CD4-positive, alpha-beta T cell treated with Interleukin-17A for 1 hour (primary cell): ENCODE data around the gene MYO7B.

Experiments
- DNase-seq: peaks from one replicate; pipeline ENCODE4 v3.0.0-alpha.2; 2020

MYO7B gene

GRCh38 chr2:127611076-127611925 lies 75.8 kb downstream of the MYO7B start:
- no peak for DNase-seq

DNA sequence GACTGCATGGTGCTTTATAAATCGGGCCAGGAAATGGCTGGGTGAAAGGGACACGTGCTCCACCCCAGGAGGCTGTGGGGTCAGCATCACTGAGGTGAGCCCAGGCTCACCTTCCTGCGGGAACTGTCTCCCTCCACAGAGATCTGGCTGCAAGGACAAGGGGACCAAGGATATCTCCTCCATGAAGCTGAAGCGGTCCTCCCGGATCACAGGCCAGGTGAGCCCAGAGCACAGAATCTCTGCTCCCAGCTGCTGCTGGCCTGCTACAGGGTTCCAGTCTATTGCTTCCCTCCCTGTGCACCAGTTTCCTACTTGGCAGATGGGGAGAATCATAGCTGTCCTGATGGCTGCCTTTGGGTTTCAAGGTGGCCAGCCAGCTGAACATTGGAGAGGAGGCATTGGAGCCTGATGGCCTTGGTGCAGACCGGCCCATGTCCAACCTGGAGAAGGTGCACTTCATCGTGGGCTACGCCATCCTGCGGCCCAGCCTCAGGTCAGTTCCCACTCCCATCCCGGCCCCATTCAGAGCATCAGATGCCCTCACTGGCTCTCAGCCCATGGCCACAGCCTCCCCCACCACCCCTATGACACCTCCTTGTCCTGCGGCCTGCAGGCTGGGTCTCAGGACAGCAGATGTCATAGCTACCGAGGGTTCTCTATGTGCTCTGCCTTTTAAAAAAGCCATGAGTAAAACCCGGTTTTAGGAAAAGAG lies 76.8 kb downstream of the MYO7B start:
- no peak for DNase-seq

- no peak for DNase-seq
Observed at GRCh38 chr2:127614246-127614645, 78.8 kb downstream of the MYO7B start.

DNA sequence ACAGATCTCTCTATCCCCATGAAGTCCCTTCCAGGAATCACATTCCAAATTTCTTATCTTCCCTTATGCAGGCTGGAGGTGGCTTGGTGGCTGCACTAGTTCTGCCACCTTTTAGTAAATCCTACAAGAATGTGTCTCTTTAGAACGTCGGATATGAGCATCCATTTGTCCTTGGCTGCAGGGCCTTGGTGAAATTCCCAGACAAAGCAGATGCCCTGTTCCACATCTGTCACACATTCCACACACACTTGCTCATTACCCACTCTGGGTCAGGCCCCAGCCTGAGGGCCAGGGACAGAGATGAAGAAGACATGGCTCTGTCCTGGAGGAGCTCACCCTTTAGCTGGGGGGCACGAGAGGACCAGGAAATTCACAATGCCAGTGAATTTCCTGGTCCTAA lies 79.2 kb downstream of the MYO7B start:
- DNase-seq: no peak

- no peak for DNase-seq
Observed at GRCh38 chr2:127615511-127616166, 80.2 kb downstream of the MYO7B start.

GRCh38 chr2:127618551-127619202 lies 83.2 kb downstream of the MYO7B start:
- no peak for DNase-seq

- no peak for DNase-seq
Observed at GRCh38 chr2:127619203-127619590, 83.7 kb downstream of the MYO7B start.

GRCh38 chr2:127619877-127620705 lies 84.6 kb downstream of the MYO7B start:
- no peak for DNase-seq

- DNase-seq: no peak
Observed at GRCh38 chr2:127620866-127621265, 85.4 kb downstream of the MYO7B start.

GRCh38 chr2:127621981-127622431 lies 86.5 kb downstream of the MYO7B start:
- no peak for DNase-seq

- DNase-seq: no peak
Observed at GRCh38 chr2:127622561-127623387, 87.3 kb downstream of the MYO7B start.

DNA sequence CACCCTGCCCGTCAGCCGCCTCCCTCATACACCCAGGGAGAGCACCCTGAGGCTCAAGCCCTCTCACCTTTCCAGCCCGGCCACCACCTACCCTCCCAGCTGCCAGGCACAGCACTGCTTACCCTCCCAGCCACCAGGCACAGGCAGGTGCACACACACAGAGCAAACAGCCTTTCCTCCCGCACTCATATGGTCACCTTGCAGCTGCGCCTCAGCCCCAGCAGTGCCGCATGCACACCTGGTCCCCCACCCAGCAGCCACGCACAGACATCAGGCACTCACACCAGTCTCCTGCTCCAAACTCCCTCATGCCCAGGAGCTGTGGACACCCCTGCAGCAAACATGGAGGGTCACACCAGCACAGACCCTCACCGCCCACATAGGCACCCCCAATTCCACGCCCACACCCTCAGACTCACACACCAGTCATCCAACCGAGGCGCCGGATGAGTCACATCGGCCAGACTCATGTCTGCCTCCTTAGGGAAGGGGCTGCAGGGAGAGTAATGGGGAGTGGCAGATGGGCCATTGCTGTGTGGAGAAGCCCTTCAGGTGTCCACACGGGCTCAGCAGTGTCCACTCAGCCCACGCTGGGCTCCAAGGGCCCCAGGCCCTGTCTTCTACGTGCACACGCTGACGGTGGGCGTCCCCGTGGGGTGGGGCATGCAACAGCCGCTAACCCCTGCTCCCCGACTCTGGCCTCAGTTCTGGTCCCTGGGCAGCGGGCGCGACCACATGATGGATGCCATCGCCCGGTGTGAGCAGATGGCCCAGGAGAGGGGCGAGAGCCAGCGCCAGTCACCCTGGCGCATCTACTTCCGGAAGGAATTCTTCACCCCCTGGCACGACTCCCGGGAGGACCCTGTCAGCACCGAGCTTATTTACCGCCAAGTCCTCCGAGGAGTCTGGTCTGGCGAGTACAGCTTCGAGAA lies 88.2 kb downstream of the MYO7B start:
- no peak for DNase-seq

- no peak for DNase-seq
Observed at GRCh38 chr2:127624320-127624755, 88.9 kb downstream of the MYO7B start.

- DNase-seq: no peak
Observed at GRCh38 chr2:127624756-127625571, 89.5 kb downstream of the MYO7B start.

- DNase-seq: no peak
Observed at GRCh38 chr2:127625572-127625951, 90.1 kb downstream of the MYO7B start.

GRCh38 chr2:127626175-127626574 lies 90.7 kb downstream of the MYO7B start:
- DNase-seq: no peak

GRCh38 chr2:127626917-127627739 lies 91.6 kb downstream of the MYO7B start:
- DNase-seq: no peak
